Stimulated activated CD4-positive, alpha-beta T cell treated with anti-CD3 and anti-CD28 coated beads, Interleukin-15, amount 100 ng/mL, for 24 hours (primary cell): ENCODE results near the gene ASPN.
A peak's percentile ranks its signal among the peaks of the same experiment; 100 is the strongest.

Source experiments
- DNase-seq: peaks from one replicate; pipeline ENCODE4 v3.0.0-alpha.2; 2020

Gene ASPN

GRCh38 chr9:92503156-92503555 lies 20.9 kb upstream of the ASPN start:
- DNase-seq, result no peak

- peak; percentile 21 for DNase-seq
These were observed 19.5 kb upstream of the ASPN start for GRCh38 chr9:92501671-92502393.

GRCh38 chr9:92500725-92501124 lies 18.4 kb upstream of the ASPN start:
- no peak for DNase-seq

- no peak for DNase-seq
These were observed 17.4 kb upstream of the ASPN start for GRCh38 chr9:92499701-92500100.

- DNase-seq, result no peak
These were observed 14.3 kb upstream of the ASPN start for GRCh38 chr9:92496396-92497176.

GRCh38 chr9:92494856-92495255 lies 12.6 kb upstream of the ASPN start:
- no peak for DNase-seq

- no peak for DNase-seq
These were observed 11.6 kb upstream of the ASPN start for GRCh38 chr9:92493749-92494387.

GRCh38 chr9:92492781-92493401 lies 10.6 kb upstream of the ASPN start:
- DNase-seq, result no peak

- DNase-seq, result no peak
These were observed 6.6 kb upstream of the ASPN start for GRCh38 chr9:92488681-92489550.

GRCh38 chr9:92486371-92486770 lies 4.1 kb upstream of the ASPN start:
- no peak for DNase-seq

GRCh38 chr9:92484563-92484962 lies 2.3 kb upstream of the ASPN start:
- DNase-seq, result no peak

- no peak for DNase-seq
These were observed 1.6 kb upstream of the ASPN start for GRCh38 chr9:92483627-92484545.

- DNase-seq, result no peak
These were observed 499 bp upstream of the ASPN start for GRCh38 chr9:92482805-92483204.

- no peak for DNase-seq
These were observed 1.2 kb downstream of the ASPN start for GRCh38 chr9:92480986-92481633.

GRCh38 chr9:92480291-92480771 lies 2.0 kb downstream of the ASPN start:
- DNase-seq, result no peak

GRCh38 chr9:92479346-92479745 lies 3.0 kb downstream of the ASPN start:
- no peak for DNase-seq

- no peak for DNase-seq
These were observed 3.5 kb downstream of the ASPN start for GRCh38 chr9:92478783-92479182.

GRCh38 chr9:92476962-92477361 lies 5.3 kb downstream of the ASPN start:
- DNase-seq, result no peak

- no peak for DNase-seq
These were observed 7.7 kb downstream of the ASPN start for GRCh38 chr9:92474587-92474986.

GRCh38 chr9:92468206-92468605 lies 14.1 kb downstream of the ASPN start:
- no peak for DNase-seq

GRCh38 chr9:92467511-92467910 lies 14.8 kb downstream of the ASPN start:
- DNase-seq, result no peak
